ENCODE measurements around the gene GJA5. TPM values are rescaled to one million over a fixed set of nuclear protein-coding genes. Genes with fewer than 3 reads are reported as not detected.

The GJA5 gene
- total RNA-seq, 1 donor = not detected

DNA sequence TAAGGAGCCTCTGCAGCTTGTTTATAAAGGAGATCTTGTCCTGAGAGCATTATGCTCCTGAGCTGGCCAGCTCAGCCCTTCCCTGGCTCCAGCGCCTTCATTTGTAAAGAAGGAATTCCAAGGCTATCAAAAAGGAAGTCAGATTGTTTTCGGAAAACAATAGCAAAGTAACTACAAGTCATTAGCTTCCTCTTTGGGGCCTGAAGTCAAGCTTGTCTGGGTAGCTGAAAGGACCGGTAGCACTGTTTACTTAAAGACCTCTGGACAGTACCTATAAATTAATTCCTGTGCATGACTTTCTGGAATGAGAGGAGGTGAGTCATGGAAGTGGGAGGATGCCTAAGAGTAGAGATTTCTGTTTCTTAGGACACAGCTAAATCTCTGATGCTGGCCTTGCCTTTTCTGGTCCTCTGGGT, 20.7 kb upstream of the GJA5 start:
- TF ChIP-seq, protein P1, sequence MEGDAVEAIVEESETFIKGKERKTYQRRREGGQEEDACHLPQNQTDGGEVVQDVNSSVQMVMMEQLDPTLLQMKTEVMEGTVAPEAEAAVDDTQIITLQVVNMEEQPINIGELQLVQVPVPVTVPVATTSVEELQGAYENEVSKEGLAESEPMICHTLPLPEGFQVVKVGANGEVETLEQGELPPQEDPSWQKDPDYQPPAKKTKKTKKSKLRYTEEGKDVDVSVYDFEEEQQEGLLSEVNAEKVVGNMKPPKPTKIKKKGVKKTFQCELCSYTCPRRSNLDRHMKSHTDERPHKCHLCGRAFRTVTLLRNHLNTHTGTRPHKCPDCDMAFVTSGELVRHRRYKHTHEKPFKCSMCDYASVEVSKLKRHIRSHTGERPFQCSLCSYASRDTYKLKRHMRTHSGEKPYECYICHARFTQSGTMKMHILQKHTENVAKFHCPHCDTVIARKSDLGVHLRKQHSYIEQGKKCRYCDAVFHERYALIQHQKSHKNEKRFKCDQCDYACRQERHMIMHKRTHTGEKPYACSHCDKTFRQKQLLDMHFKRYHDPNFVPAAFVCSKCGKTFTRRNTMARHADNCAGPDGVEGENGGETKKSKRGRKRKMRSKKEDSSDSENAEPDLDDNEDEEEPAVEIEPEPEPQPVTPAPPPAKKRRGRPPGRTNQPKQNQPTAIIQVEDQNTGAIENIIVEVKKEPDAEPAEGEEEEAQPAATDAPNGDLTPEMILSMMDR (IDR thresholded peaks at IDR 0.05; ENCODE audit: insufficient read depth, low read length) = no peak
- DNase-seq (ENCODE audit: low read depth) = peak; percentile 51
- no peak overlapping the region for H3K4me3 ChIP-seq (ENCODE audit: low read depth, low read length)

DNA sequence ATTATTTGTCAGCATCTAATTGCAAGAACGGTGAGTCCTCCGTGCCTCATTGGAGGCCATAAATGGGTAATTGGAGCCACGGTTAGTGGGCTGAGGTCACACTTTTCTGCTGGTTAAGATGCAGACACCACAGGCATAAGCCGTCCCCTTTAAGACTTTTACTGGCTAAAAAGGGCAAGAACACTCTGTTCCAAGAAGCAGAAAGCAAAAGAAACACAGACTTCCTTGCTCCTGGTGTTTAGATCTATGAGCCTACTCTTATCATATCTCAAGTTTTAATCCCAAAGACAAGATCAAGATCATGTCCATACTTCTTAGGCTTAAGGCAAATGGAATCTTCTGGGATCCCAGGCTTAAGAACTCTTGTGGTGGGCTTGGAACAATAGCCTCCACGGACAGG, 17.3 kb upstream of the GJA5 start:
- DNase-seq (ENCODE audit: low read depth) = no peak
- TF ChIP-seq, protein P1 (IDR thresholded peaks at IDR 0.05; ENCODE audit: insufficient read depth, low read length) = no peak

DNA sequence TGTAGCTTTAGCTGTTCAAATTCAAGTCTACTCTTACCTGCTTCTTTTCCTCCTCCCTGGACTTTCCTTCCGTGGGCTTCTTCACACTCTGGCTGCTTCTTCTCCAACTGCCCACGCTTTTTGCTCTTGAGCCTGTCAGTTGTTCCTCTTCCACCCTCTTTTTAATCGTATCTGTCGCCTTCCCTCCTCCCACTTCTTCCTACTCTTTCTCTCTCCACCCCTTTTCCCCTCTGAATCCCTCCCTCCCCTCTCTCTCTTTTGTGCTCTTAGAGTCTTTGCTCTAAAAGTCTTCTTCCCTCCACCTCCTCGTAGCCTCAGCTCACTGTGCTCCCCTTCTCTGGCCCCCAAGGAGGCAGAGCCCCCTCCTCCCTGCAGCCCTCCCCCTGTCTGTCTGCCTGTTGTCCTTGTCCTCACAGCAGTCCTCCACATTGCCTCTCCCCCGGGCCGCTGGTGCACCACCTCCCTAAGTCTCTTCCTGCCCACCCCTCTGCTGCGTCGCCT, 12.9 kb upstream of the GJA5 start:
- TF ChIP-seq, protein P1 (IDR thresholded peaks at IDR 0.05; ENCODE audit: insufficient read depth, low read length) = no peak
- H3K4me3 ChIP-seq (ENCODE audit: low read depth, low read length) = no peak overlapping the region

More for the DNA sequence above, 17.3 kb upstream of the GJA5 start:
- H3K4me3 ChIP-seq (ENCODE audit: low read depth, low read length) = no peak overlapping the region

DNA sequence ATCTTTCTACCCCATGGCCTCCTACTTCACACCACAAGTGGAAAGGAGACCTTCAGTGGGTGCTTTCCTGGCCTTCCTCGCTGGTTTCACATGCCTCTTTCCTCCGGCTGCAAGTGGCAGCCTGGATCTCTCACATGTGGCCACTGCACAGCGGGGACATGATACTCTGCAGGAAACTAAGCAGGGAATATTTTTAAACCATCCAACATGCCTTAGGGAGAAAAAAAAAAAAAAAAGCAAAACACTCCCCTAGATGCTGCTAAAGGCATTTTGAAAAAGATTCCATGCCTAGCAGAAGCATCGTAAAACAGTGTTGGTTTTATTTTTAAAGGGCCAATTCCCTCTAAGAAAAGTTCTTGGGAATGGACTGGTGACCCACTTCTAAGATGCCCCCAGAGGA, 12.2 kb upstream of the GJA5 start:
- DNase-seq (ENCODE audit: low read depth) = no peak
- TF ChIP-seq, protein P1 (IDR thresholded peaks at IDR 0.05; ENCODE audit: insufficient read depth, low read length) = no peak

More for the DNA sequence above, 12.9 kb upstream of the GJA5 start:
- no peak for DNase-seq (ENCODE audit: low read depth)

DNA sequence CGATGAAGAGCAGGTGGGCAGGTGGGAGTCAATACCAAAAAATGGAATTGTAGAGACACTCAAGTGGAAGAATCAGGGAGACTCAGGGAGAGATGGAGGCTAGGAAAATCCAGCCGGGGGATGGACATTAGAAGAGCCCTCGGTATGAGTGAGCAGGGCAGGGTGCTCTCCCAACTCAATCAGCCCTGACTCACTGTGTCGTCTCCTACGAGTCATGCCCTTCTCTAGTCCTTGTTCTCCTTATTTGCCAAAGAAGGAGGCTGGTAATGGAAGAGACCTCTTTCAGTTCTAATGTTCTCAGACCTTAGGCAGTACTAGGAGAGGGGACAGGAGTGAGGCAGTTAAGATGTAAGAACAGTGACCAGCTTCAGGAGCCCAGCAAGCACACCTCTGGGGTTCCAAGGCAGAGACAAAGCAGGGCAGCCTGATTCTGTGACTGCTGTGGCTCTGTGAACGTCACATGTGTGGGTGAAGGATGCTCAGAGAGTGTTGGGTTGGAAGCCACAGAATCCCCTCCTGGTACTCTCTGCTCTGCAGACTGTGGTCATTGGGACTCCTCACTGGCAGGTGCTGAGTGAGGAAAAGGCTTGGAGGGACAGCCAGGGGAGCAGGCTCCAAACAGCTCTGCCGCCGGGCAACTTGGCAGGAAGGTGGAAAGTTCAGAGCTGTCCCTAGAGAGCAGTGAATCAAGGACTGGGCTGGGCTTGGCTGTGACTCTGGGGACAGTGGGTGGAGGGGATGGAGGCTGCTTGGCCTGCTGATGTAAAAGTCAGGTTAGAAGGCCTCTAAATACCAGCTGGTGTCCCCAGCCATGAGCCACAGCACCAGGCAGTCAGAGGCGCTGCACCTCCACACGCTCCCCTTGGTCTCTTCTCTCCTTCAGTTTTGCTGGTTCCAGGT, 11.1 kb upstream of the GJA5 start:
- DNase-seq (ENCODE audit: low read depth) = peak; percentile 69
- H3K4me3 ChIP-seq (ENCODE audit: low read depth, low read length) = no peak overlapping the region
- TF ChIP-seq, protein P1 (IDR thresholded peaks at IDR 0.05; ENCODE audit: insufficient read depth, low read length) = no peak

More for the DNA sequence above, 12.2 kb upstream of the GJA5 start:
- H3K4me3 ChIP-seq (ENCODE audit: low read depth, low read length) = no peak overlapping the region

DNA sequence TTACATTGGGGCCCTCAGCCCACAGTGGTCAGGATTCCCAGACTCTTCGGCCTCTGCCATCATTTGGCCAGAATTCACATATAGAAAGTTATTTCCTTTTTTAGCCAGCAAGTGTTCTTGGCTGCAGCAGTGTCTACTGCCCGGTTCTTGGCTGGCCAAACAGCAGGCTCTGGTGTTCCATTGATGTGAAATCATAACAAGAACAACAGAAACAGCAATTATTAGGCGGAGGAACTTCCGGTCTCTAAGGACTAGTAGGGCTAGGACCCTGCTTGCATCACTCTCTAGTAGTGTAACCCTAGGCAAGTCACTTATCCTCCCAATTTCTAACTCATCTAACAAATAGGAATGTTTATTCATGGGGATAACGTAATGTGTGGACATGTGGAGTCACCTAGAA, 8.7 kb upstream of the GJA5 start:
- DNase-seq (ENCODE audit: low read depth) = peak; percentile 35
- H3K4me3 ChIP-seq (ENCODE audit: low read depth, low read length) = no peak overlapping the region
- TF ChIP-seq, protein P1 (IDR thresholded peaks at IDR 0.05; ENCODE audit: insufficient read depth, low read length) = no peak
